ENCODE data around the gene SEMA6C.
"Not testable (repeated sequence)": the region's sequence is repeated elsewhere in the genome, so short reads cannot be mapped to it uniquely, and the experiment has no call there.

The SEMA6C gene

DNA sequence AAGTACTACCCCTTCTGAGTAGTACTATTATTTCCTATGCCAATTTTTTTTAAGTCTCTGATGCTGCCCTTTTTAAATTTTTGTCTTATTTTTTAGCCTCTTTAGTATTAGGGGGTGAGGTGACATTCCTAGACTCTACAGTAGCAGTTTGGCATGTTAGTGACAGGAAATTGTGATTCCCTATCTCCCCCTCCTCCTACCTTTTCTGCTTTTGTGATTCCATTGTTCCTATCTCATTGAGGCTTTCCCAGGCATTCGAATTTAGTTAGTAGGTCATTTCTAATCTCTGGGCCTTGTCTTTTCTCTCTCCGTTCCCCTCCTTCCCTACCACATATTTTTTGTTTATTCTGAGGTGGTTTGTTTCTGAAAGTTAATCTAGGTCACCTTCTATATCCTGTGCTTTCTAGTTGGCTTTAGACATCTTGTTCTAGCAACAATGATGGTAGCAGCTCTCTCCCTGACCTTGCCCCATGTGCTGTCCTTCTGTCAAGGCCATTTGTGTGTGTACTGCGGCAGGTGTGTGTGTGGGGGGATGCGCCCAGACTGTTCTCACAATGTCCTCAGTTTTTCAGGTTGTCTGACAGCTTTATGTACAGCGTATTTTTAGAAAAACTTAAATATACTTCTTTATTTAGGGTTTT, 21.5 kb downstream of the SEMA6C start:
- no peak for DNase-seq

DNA sequence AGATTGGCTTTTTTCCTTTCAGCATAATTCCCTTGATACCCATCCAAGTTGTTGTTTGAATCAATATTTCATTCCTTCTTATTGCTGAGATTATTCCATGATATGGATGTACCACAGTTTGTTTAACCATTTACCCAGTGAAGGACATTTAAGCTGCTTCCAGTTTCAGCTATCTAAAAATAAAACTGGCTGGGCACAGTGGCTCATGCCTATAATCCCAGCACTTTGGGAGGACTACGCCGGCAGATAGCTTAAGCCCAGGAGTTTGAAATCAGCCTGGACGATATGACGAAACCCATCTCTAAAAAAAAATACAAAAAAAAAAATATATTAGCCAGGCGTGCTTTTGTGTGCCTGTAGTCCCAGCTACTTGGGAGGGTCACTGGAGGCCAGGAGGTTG, 32.6 kb downstream of the SEMA6C start:
- DNase-seq, result no peak

DNA sequence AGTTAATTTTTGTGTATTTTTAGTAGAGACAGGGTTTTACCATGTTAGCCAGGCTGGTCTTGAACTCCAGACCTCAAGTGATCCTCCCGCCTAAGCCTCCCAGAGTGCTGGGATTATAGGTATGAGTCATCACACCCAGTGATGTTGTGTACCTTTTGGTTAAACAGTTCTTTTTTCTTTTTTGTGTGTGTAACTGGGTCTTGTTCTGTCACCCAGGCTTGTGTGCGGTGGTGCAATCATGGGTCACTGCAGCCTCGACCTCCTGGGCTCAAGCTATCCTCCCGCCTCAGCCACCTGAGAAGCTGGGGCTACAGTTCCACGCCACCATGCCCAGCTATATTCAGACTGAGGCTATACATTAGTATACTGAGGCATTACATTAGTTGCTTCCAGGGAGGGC, 38.1 kb downstream of the SEMA6C start:
- DNase-seq, result no peak

DNA sequence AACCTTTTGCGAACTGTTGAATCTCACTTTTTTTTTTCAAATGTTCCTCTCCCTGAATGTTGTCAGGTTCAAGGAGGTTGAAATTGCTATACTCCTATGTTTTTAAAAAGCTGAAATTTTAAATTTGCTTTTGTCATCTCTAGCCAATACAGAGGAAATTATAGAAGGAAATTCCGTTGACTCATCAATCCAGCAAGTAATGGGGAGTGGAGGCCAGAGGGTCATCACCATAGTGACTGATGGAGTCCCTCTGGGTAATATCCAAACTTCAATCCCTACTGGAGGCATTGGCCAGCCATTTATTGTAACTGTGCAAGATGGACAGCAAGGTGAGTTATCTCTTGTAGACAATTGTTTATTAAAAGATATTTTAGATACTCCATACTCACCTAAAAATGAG, 39.5 kb downstream of the SEMA6C start:
- DNase-seq, result no peak

DNA sequence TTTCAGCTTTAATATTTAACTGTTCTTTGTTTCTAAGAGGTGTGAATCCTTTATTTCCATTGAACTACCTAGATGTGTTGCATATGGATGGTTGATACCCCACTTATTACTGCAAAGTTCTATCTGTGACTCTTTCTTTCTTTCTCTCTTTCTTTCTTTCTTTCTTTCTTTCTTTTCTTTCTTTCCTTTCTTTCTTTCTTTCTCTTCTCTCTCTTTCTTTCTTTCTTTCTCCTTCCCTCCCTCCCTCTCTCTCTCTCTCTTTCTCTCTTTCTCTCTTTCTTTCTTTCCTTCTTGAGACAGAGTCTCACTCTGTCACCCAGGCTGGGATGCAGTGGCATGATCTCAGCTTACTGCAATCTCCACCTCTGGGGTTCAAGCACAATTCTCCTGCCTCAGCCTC, 41.8 kb downstream of the SEMA6C start:
- DNase-seq, result no peak

DNA sequence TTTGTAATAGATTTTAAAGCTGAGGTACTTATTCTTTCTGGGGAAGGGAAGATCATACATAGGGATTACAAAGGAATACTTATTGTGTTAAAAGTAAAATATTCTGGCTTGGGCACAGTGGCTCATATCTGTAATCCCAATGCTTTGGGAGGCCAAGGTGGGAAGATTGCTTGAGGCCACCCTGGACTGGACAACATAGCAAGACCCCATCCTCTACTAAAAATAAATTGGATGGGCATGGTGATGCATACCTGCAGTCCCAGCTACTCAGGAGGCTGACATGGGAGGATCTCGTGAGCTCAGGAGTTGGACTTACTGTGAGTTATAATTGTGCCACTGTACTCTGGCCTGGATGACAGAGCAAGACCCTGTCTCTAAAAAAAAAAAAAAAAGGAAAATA, 48.3 kb downstream of the SEMA6C start:
- DNase-seq, result no peak

DNA sequence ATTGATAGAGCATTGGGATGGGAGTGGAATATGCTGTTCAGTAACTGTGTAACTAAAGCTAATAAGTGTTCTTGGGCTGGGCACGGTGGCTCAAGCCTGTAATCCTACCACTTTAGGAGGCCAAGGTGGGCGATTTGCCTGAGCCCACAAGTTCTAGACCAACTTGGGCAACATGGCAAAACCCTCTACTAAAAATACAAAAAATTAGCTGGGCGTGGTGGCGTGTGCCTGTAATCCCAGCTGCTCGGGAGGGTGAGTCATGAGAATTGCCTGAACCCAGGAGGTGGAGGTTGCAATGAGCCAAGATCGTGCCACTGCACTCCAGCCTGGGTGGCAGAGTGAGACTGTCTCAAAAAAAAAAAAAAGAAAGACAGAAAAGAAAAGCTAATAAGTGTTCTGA, 49.0 kb downstream of the SEMA6C start:
- not testable (repeated sequence) for DNase-seq

DNA sequence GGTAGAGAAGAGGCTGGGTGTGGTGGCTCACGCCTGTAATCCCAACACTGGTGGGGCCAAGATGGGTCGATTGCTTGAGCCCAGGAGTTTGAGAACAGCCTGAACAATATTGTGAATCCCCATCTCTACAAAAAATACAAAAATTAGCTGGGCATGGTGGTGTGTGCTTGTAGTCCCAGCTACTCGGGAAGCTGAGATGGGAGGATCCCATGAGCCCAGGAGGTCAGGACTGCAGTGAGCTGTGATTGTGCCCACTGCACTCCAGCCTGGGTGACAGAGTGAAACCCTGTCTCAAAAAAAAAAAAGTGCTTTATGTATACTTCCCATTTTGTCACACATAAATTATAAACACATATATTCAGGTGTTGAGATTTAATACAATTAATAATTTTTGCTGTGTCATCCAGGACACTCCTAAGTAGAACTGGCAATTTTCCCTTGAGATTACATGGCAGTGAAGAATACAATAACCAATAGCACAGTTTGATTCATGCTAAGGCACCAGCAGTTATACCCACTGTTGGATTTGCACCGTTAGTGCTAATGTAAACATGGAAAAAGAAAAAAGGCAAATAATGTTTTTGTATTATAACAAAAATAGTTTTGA, 60.4 kb downstream of the SEMA6C start:
- no peak for DNase-seq

All from NCI-H446 (cell line).